Measurements from ENCODE around the gene MAP3K20. TPM values are rescaled to one million over a fixed set of nuclear protein-coding genes. Genes with fewer than 3 reads are reported as not detected.

The MAP3K20 gene
- total and polyA plus RNA-seq, 2 donors from 2014 or later, result 3.9 to 25.6 TPM

GRCh38 chr2:173151671-173152401 is 76.2 kb downstream of the MAP3K20 start:
- Histone ChIP-seq H3K27me3 (ENCODE audit: control insufficient read depth, insufficient read depth, low read length) (no peaks in the 10 kb centered on the region), H3K9me3 (ENCODE audit: control insufficient read depth in 2 of 3, insufficient read depth in 1 of 3, low read length in 3 of 3) (no peaks in the 10 kb centered on the region), H3K4me3 (ENCODE audit: low read length in 3 of 3) (no peak overlapping the region), H3K36me3 (ENCODE audit: control insufficient read depth in 2 of 3, insufficient read depth in 3 of 3, low read length in 3 of 3) (no peaks in the 10 kb centered on the region), H3K27ac (ENCODE audit: low read depth in 2 of 2, low read length in 2 of 2) (no peak overlapping the region), H3K9ac (ENCODE audit: low read length in 3 of 3) (no peak overlapping the region), H3K4me1 (ENCODE audit: control insufficient read depth in 2 of 3, insufficient read depth in 2 of 3, low read depth in 1 of 3, low read length in 3 of 3) (no peaks in the 10 kb centered on the region)
- no peak for DNase-seq
- no peak for TF ChIP-seq CTCF (IDR thresholded peaks at IDR 0.05; ENCODE audit: borderline replicate concordance, extremely low read depth, insufficient read depth)
- intact Hi-C loops (cut with DNase I), result no loop called here
- no peak for FAIRE-seq

- H3K9me3 ChIP-seq (ENCODE audit: control insufficient read depth in 2 of 3, insufficient read depth in 1 of 3, low read length in 3 of 3), result no peaks in the 10 kb centered on the region
- no peak overlapping the region for H3K27ac ChIP-seq (ENCODE audit: low read depth in 2 of 2, low read length in 2 of 2)
- H3K27me3 ChIP-seq (ENCODE audit: control insufficient read depth, insufficient read depth, low read length), result no peaks in the 10 kb centered on the region
- H3K4me1 ChIP-seq (ENCODE audit: control insufficient read depth in 2 of 3, insufficient read depth in 2 of 3, low read depth in 1 of 3, low read length in 3 of 3), result no peaks in the 10 kb centered on the region
- H3K36me3 ChIP-seq (ENCODE audit: control insufficient read depth in 2 of 3, insufficient read depth in 3 of 3, low read length in 3 of 3), result no peaks in the 10 kb centered on the region
- intact Hi-C loops (cut with DNase I), result no loop called here
- H3K4me3 ChIP-seq (ENCODE audit: low read length in 3 of 3), result no peak overlapping the region
- no peak overlapping the region for H3K9ac ChIP-seq (ENCODE audit: low read length in 3 of 3)
- no peak for TF ChIP-seq CTCF (IDR thresholded peaks at IDR 0.05; ENCODE audit: borderline replicate concordance, extremely low read depth, insufficient read depth)
- FAIRE-seq, result no peak
- DNase-seq, result no peak
Observed at GRCh38 chr2:173153301-173153885, 77.7 kb downstream of the MAP3K20 start.

GRCh38 chr2:173157676-173158293 is 82.1 kb downstream of the MAP3K20 start:
- no peaks in the 10 kb centered on the region for H3K36me3 ChIP-seq (ENCODE audit: control insufficient read depth in 2 of 3, insufficient read depth in 3 of 3, low read length in 3 of 3)
- no peak for TF ChIP-seq CTCF (IDR thresholded peaks at IDR 0.05; ENCODE audit: borderline replicate concordance, extremely low read depth, insufficient read depth)
- no peaks in the 10 kb centered on the region for H3K9me3 ChIP-seq (ENCODE audit: control insufficient read depth in 2 of 3, insufficient read depth in 1 of 3, low read length in 3 of 3)
- intact Hi-C loops (cut with DNase I), result no loop called here
- FAIRE-seq (no peak), DNase-seq (no peak)
- H3K27ac ChIP-seq (ENCODE audit: low read depth in 2 of 2, low read length in 2 of 2), result no peak overlapping the region
- H3K4me3 ChIP-seq (ENCODE audit: low read length in 3 of 3), result no peak overlapping the region
- no peaks in the 10 kb centered on the region for H3K4me1 ChIP-seq (ENCODE audit: control insufficient read depth in 2 of 3, insufficient read depth in 2 of 3, low read depth in 1 of 3, low read length in 3 of 3)
- H3K9ac ChIP-seq (ENCODE audit: low read length in 3 of 3), result no peak overlapping the region
- H3K27me3 ChIP-seq (ENCODE audit: control insufficient read depth, insufficient read depth, low read length), result no peaks in the 10 kb centered on the region

All from kidney (tissue), 14 donors.